ENCODE measurements around the gene TIGAR.

TIGAR gene

DNA sequence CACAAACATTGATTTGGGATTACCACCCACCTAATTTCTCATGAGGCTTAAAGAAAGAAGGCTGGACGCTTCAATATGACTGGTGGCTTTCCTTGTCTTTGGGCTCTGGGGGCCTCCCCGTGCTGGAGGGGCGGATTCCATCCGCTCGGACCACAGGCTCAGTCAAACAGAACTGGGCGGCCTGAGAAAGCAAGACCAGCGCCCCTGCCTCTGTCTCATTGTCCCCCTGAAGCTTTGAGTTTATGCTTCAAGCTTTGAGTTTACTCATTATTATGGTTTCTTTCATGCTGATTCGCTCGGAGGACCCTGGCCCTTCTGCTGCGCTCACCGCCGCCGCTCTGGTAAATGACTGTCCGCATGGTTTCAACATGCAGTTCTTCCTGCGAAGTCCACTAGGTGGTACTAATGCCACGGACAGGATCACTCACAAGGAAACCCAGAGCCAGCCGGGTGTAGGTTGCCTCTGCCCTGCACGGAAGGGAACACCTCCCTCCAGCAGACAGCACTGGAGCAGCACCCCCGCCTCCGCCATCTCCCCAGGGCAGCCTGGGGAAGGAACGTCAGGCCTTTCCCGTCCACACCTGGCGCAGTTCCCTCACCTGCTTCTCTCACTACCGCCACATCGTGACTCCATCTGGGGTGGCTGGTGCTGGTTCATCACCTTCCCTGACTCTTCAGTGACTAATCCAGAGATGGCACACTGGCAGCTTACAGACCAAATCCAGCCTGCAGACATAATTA lies 13.2 kb upstream of the TIGAR start:
- DNase-seq: no peak

DNA sequence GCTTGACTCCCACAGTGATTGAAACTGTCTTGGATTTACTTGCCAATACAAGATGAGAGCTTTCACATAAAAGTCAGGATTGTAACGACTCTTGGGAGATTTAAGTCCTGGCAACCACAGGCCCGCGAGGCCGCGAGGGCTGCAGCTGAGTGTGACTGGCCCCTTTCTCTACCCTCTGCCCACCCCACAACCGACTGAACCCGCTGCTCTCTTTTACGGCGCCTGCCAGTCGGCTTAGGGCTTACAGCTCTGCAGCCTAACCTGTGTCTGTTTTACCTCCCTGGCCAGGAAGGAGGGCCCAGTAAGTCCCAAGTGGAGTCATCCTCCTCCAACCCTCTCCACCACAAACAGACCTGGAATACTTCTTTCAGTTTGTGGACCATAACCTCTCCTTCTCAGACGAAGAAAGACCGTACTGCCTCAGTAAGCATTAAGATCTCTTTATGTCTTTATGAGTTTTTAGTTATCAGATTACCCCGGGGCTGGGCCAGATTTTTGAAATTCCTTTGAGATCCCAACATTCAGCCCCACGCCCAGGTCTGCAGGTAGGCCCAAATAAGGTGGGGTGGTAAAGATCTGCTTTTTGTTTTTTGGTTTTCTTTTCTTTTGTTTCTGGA lies 12.6 kb upstream of the TIGAR start:
- no peak for DNase-seq

DNA sequence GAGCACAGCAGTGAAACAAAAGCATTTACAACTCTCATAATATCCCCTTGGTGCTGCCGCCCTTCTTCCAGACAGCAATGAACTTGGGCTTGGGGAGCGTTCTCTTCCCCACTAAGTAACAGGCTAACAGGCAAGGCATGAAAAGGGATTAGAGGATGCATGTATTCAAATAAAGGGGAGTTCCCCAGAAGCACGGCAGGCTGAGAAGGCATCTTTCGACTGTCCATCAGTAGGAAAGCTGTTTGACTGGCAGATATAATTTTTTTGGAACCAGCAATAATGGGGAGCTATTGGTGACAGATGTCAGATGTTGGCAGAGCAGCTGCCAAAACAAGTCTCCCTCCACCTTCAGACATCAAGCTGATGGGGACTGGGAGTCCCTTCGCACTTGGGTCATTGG lies 9.2 kb upstream of the TIGAR start:
- DNase-seq: no peak

DNA sequence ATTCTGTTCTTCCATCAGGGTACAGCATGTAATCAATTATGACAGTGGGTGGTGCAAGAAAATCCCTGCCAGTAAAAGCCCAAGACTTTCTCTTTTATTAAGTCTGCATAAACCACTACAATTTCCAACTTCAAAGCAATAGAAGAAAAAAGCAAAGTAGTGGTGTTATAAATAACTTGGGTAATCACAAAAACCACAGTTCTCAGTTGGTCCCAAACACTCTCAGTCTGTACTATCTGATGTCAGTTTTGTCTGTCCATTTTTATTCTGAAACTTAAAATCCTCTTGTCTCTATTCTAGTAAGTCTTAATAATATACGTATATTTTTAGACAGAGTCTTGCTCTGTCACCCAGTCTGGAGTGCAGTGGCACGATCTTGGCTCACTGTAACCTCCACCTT lies 8.8 kb upstream of the TIGAR start:
- DNase-seq: no peak

DNA sequence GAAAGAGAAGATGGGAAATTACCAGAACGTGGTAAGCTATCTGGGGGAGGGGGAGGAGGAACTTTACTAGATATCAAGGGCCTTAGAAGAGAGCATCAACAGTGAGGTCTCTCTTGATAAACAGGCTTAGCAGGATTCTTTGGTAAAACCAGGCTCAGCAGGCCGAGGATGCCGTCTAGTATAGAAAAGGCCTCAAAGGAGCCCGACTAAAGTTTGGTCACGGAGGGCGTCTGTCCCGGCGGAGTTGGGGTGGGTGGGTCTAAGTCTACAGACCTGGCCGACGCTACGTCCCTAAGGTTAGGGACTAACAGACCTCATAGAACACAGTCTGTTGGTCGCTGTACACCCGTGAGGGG lies 538 bp upstream of the TIGAR start:
- no peak for DNase-seq

DNA sequence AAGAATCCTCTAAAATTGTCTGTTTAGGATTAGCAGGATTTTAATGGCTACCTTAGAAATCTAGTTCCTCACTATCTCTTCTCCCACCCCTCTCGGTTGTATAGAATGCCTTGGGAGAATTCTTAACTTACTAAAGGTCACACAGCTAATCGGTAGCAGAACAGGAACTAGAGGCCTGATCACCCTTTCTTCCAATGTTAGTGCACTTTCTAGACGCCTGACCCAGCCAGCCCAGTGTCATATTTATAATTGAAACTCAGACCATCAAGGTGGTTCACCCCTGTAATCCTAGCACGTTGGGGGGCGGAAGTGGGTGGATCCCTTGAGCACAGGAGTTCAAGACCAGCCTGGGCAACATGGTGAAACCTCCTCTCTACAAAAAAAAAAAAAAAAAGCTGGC lies 1.7 kb downstream of the TIGAR start:
- DNase-seq: no peak

DNA sequence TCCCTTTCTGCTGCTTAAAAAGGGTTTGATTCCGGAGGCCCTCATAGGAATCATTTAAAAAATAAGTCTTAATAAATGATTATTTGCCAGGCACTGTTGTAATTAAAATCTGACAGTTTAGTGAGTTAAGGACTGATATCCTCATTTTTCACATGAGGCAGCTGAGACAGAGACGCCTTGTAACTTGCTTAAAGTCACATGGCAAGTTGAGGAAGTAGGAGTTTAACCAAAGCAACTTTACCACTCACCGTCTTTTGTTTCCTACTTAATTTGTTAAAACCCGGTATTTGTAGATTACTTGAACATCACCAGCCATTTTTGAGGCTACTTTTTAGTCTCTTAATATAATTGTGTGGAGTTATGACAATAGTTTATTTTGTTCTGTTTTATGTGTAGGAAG lies 2.4 kb downstream of the TIGAR start:
- DNase-seq: no peak

DNA sequence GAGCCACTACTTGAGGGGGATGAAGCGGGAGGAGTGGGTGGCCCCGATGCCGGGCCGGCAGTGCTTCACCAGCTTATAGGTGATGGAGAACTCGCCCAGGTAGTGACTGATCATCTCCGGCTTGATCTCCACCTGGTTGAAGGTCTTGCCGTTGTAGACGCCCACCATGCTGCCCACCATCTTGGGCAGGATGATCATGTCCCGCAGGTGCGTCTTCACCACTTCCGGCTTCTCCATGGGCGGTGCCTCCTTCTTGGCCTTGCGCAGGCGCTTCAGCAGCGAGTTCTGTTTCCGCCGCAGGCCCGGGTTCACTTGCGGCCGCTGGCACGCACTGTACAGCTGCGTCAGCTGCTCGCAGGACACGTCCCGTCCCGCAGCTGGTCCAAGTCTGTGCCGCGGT lies 3.4 kb downstream of the TIGAR start:
- DNase-seq: no peak

DNA sequence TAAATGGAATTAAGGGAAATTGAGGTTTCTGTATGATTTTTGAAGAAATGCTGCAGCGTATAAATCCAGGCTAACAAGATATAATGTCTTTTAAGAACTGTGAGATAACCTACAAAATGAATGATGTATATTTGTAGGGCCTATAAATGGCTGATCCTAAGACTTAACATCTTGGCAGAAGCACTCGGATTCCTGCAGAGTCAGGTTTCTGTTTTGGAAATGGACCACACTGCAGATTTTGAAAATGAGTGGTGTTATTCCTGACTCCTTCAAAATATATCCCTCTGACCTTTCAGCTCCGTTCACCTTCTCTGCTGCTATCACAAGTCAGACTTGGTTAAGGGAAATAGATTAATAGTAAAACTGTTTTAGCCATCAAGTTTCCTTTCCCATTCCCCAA lies 5.0 kb downstream of the TIGAR start:
- DNase-seq: no peak

DNA sequence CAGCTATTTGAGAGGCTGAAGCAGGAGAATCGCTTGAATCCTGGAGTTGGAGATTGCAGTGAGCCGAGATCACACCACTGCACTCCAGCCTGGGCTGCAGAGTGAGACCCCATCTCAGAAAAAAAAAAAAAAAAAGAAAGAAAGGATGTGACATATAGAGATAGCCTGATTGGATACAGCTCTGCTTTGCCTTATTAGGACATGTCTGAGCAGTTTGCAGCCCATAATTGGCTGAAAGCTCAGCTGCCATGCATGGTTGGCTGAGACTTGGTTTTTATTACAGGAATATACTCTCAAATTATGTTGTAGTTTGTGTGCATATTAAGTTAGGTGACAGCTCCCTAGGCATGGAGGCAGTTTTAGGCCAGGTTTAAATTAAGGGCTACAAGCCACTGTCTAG lies 6.3 kb downstream of the TIGAR start:
- DNase-seq: no peak

DNA sequence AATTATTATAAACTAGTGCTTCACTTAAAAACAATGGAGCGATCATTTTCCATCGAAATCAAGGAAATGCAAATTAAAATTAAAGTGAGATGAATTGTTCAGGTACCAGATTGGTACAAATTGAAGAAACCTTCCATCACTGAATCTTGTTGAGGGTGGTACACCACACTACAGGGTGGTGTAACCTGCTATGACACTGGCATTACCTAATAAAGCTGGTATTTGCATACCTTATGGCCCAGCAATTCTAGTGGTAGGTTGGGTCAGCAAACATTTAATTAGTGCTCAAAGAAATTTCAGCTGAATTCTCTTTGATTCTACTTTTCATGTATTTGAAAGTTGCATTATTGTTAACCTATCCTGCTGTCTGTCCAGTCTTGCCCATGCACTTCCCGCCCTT lies 9.2 kb downstream of the TIGAR start:
- no peak for DNase-seq

DNA sequence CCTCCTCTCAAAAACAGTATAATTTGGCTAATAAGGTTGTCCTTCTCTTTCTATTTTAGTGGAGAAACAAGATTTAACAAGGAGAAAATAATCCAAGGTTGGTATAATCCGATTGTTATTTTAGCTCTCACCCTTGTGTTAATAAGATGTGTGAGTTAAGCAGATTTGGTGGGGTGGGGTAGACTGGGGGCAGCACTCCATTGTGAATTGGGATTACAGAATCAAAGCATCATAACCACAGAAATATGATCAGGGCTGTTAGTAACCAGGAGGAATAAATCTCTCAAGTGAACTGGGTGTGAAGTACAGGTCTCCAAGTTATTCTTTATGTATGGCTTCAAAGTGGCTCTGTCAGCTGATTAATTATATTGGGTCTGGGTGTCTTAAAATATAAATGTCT lies 10.2 kb downstream of the TIGAR start:
- DNase-seq: no peak

DNA sequence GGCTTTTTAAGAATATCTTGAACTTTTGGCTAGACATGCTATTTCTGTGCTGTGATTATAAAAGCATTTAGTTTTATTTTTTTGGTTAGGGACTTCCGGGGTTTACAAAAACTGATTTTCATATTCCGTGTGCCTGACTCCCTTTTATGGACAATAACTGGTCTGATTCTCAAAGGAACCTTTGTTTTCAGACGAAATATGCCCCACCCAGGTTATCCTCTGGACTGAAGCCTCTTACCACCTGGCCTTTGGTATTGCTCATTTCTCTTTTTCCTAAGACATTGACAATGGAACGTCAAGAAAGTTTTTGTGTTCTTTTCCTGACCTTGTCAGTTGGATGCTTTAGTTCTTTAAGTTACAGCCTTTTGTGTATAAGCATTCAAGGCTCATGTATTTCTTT lies 10.8 kb downstream of the TIGAR start:
- DNase-seq: no peak

DNA sequence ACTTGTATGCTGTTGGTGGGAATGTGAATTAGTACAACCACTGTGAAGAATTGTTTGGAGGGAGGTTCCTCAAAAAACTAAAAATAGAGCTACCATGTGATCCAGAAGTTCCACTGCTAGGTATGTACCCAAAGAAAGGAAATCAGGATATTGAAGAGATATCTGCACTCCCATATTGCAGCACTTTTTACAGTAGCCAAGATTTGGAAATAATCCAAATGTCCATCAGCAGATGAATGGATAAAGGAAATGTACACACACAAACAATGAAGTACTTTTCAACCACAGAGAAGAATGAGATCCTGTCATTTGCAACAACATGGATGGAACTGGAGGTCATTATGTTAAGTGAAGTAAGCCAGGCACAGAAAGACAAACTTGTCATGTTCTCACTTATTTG lies 25.9 kb downstream of the TIGAR start:
- no peak for DNase-seq

DNA sequence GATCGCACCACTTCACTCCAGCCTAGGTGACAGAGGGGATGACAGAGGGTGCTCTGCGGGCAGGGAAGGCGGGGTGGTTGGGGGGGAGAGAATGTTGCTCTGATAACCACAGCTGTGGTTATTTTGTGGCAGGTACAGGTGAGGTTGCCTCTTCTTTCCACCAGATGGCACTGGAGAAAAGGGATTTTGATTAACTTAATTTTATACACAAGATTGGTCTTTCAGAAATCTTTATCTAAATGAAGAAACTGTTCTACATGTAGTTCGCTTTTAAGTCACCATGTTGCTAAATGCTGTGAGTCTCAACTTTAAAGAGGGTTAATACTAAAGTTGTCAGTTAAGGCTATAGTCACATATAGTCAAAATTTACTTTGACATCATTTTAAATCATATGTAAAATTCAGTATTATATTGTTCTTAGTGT lies 32.8 kb downstream of the TIGAR start:
- peak; percentile 36 for DNase-seq

DNA sequence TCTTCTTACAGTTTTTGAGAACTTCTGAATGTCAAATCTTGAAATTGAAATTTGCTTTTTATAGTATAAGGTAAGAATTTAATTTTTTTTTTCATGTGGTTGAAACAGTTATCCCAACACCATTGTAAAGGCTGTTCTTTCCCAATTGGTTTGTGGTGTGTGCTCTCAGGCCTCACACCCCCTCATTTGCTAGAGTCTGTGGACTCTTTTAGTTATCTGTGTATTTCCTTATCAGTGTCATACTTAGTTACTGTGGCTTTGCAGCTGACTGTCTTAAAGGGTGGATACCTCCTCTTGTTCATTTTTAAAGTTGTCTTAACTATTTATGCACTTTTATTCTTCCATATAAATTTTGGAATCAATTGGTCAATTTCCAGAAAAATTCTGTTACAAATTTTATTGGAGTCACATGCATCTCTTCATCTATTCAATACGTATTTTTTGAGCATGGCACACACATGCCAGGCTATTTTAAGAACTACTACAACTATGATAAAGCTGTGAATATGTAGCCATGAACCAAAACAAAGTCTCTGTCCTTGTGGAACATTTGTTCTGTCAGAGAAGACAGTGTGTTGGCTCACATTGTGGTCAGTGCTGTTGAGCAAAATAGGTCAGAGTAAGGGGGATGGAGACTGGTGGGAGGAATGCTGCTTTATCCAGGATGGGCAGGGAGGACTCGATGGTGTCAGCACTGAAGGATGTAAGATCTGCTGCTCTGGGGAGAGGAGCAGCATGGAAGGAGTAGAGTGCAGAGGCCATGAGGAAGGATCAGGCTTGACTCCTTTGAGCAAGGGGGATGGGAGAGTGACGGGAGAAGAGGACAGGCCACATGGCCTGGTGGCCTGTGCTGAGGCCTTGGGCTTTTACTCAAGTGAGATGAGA lies 34.4 kb downstream of the TIGAR start:
- DNase-seq: no peak

DNA sequence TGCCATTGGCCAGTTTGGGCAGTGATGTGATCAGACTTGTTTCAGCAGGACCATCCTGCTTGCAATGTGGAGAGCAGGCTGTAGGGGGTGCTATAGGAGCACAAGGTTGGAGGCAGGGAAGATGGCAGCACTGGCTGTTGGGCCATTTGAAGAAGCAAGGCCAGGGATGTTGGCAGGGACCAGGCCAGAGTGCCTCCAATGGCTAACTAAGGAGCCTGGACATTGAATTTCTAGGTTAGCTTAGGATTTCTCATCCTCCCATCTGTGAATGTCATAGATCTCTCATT lies 35.0 kb downstream of the TIGAR start:
- DNase-seq: peak; percentile 33

DNA sequence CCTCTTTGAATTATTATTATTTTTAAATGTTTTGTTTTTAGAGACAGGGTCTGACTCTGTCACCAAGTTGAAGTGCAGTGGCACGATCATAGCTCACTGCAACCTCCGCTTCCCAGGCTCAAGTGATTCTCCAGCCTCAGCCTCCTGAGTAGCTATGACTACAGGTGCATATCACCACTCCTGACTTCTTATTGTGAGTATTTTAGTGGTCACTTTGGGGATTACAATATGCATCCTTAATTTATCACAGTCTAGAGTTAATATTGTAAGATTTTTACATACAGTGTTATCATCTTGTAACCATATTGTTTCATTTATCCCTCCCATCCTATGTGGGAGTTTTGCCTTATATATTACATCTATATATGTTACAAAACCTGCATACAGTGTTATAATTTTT lies 45.1 kb downstream of the TIGAR start:
- DNase-seq: no peak

DNA sequence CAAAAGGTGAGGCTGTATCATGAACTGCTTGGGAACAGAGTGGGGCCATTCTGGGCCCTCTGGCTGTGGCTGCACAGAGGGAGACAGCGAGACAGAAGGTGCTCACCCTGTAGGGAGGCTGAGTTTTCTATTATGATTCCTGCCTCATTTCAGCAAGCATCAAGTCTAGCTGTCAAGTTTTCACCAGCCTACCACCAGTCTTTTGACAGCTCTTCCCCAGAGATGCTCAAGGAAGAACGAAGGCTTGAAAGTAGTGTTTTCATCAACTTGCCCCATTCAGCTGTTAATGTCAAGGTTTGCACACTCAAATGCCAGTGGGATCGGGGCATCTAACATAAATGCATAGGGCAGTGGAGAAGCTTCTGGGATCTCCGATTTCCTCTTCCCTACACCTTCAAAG lies 48.5 kb downstream of the TIGAR start:
- DNase-seq: no peak

DNA sequence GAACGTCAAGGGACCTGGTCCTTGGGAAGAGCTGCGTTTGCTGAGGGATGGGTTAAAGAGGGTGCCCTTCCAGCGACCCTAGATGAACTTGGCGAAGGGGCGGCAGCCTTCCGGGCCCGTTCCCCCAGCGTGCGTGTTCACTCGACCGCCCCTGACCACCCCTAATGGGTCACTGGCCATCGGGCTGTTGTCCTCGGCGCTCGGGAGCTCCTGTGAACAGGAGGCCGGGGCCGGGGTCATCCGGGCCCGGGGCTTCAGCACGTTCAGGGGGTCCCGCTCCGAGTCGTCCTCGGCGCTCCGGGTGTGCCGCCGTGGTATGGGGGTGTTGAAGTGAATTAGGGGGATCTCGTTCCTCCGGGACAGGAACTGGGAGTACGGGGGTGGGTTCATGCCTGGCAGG lies 49.3 kb downstream of the TIGAR start:
- DNase-seq: no peak

DNA sequence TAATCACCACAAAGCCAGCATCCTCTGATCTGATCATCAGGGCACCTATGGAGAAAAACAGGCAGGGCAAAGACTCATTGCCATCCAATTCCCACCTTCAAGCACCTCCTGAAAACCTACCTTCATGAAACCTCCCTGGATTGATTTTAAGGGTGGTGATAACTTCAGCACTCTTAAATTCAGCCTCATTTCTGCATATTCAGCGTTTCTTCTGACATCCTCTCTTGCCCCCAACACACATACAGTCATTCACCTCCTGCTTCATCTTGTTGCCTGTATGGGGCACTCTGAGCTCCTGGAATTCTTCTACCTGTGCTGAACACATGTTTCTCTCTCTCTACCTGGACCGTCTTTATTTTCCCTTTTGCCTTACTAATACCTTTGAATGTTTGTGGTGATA lies 51.6 kb downstream of the TIGAR start:
- DNase-seq: no peak

DNA sequence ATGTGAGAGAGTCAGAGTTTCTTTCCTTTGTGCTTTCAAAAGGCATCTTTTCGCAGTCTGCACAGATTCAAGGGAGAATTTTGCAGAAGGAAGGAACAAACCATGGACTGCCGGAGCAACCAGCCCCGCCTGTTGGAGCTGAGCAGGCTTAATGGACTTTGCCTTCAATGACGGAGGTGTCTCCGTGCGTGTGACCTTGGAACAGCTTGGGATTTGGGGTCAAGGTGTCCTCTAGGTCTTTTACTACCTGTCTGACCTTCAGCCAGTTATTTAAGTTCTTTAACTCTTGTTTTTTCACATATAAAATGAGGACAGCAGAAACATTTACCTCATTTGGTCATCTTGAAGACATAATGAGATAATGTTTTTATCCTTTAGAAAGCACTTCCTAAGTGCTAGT lies 54.4 kb downstream of the TIGAR start:
- DNase-seq: no peak

DNA sequence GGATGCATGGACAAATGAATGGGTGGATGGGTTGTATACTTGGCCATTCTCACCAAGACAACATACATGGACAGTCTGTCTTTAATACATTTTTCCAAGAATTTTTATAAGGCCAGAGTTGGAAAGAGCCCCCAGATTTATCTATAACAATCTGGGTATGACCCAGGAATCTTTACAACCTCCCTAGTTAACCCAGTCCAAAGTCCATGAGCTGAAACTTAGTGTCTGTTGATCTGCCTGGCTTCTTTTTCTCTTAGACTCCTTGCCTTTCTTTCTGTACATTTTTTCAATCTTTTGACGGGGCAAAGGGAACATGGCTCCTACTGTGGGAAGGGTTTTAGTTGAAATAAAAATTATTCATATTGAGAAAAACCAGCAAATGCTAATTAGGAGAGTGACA lies 57.8 kb downstream of the TIGAR start:
- no peak for DNase-seq

DNA sequence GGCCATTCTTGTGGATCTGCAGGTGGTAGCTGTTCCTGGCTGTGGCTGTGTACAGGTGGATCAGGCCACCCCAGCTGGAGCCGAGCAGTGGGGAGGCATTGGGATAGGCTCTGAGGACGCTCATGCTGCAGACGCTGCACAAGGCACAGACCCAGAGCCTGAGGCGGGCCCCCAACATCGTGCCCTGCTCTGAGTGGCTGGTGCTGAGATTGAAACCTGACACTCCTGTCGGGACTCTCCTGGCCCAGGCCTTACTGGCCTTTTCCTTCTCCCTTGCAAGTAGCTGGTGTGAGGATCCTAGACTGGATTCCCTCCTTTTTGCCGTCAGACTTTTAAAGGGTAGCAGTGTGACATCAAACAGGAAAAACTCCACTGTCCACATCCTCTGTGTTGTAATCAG lies 58.4 kb downstream of the TIGAR start, which contains the start of gene FGF23:
TSS of gene FGF23 (minus strand) at position 308 of the 400 bp plus-strand sequence. CDS start at position 178, 130 bp downstream.
- DNase-seq: no peak
